ENCODE results near the gene ABCG2.

The ABCG2 gene

DNA sequence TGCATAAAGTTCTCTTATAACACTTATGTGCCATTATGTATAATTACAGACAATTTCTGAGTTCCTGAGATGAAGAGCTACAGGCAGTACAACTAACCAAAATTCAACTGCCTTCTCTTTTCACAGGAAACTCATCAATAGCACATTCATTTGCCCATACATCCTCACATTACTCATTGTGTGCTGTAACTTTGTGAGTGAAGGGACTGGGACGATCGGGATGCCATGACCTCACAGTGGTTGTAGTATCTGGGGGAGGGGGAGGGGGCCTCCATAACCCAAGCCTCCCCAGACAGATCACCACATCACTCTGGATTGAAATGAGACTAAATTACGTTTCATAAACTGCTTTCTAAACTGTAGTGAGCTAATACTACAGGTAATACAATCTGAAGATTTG lies 60.7 kb downstream of the ABCG2 start:
- no peaks in the 10 kb centered on the region for H3K36me3 ChIP-seq (ENCODE audit: insufficient read depth)
- H3K4me1 ChIP-seq (ENCODE audit: low read depth, poor library complexity, severe bottlenecking): peaks cover 31% of the 10 kb centered on the region

GRCh38 chr4:88097301-88097700 lies 61.1 kb downstream of the ABCG2 start:
- no peaks in the 10 kb centered on the region for H3K27me3 ChIP-seq (ENCODE audit: insufficient read depth, low read depth)
- no peak overlapping the region for H3K27ac ChIP-seq
- H4K20me1 ChIP-seq (ENCODE audit: insufficient read depth): no peaks in the 10 kb centered on the region
- H3K9ac ChIP-seq: no peak overlapping the region
- H3K79me2 ChIP-seq (ENCODE audit: insufficient read depth, low read depth): no peaks in the 10 kb centered on the region
- H2AFZ ChIP-seq (ENCODE audit: low read depth): no peak overlapping the region
- H3K4me2 ChIP-seq: no peak overlapping the region
- no peak overlapping the region for H3K4me3 ChIP-seq (IDR thresholded peaks at IDR 0.05; ENCODE audit: insufficient read depth, low read depth, low read length)
- peaks cover 31% of the 10 kb centered on the region for H3K4me1 ChIP-seq (ENCODE audit: low read depth, poor library complexity, severe bottlenecking)
- H3K36me3 ChIP-seq (ENCODE audit: insufficient read depth): no peaks in the 10 kb centered on the region
- TF ChIP-seq CTCF (conservative IDR thresholded peaks at IDR 0.05; ENCODE audit: low read depth, low read length): no peak

More for the DNA sequence above, 60.7 kb downstream of the ABCG2 start:
- Histone ChIP-seq H3K4me2 (no peak overlapping the region), H2AFZ (ENCODE audit: low read depth) (no peak overlapping the region), H3K27me3 (ENCODE audit: insufficient read depth, low read depth) (no peaks in the 10 kb centered on the region), H3K9ac (no peak overlapping the region), H3K79me2 (ENCODE audit: insufficient read depth, low read depth) (no peaks in the 10 kb centered on the region), H4K20me1 (ENCODE audit: insufficient read depth) (no peaks in the 10 kb centered on the region), H3K4me3 (IDR thresholded peaks at IDR 0.05; ENCODE audit: insufficient read depth, low read depth, low read length) (no peak overlapping the region), H3K27ac (no peak overlapping the region)
- no peak for TF ChIP-seq CTCF (conservative IDR thresholded peaks at IDR 0.05; ENCODE audit: low read depth, low read length)

DNA sequence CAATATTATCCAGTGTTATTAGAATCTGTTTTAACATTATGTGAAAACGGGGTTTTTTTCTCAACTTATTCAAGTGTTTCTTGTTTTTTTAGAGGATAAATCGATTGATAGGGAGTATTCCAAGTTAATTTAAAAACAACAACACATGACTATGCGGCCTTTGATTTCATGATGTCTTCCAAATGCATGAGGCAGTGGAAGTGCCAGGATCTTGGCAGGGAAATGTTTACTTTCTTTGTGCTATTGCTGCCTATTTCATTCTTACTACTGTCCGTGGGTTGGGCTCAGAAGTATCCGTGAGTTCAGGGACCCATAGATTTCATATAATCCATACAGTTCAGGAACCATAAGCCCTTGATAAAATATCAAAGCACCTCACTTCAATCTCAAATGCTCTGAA lies 64.6 kb downstream of the ABCG2 start:
- Histone ChIP-seq H2AFZ (ENCODE audit: low read depth) (no peak overlapping the region), H3K27me3 (ENCODE audit: insufficient read depth, low read depth) (no peaks in the 10 kb centered on the region), H3K4me1 (ENCODE audit: low read depth, poor library complexity, severe bottlenecking) (peaks cover 32% of the 10 kb centered on the region), H3K4me3 (IDR thresholded peaks at IDR 0.05; ENCODE audit: insufficient read depth, low read depth, low read length) (no peak overlapping the region), H3K27ac (no peak overlapping the region), H3K4me2 (no peak overlapping the region), H4K20me1 (ENCODE audit: insufficient read depth) (no peaks in the 10 kb centered on the region; the same call in 1 of the 2 replicates), H3K36me3 (ENCODE audit: insufficient read depth) (no peaks in the 10 kb centered on the region), H3K9ac (no peak overlapping the region), H3K79me2 (ENCODE audit: insufficient read depth, low read depth) (no peaks in the 10 kb centered on the region)
- no peak for TF ChIP-seq CTCF (conservative IDR thresholded peaks at IDR 0.05; ENCODE audit: low read depth, low read length)

GRCh38 chr4:88091378-88091777 lies 67.1 kb downstream of the ABCG2 start:
- no peak overlapping the region for H2AFZ ChIP-seq (ENCODE audit: low read depth)
- H3K9ac ChIP-seq: no peak overlapping the region
- no peak for TF ChIP-seq CTCF (conservative IDR thresholded peaks at IDR 0.05; ENCODE audit: low read depth, low read length)
- H3K4me1 ChIP-seq (ENCODE audit: low read depth, poor library complexity, severe bottlenecking): peaks cover 14% of the 10 kb centered on the region
- H3K27me3 ChIP-seq (ENCODE audit: insufficient read depth, low read depth): no peaks in the 10 kb centered on the region
- no peaks in the 10 kb centered on the region for H3K36me3 ChIP-seq (ENCODE audit: insufficient read depth)
- no peaks in the 10 kb centered on the region for H3K79me2 ChIP-seq (ENCODE audit: insufficient read depth, low read depth)
- H4K20me1 ChIP-seq (ENCODE audit: insufficient read depth): no peaks in the 10 kb centered on the region; the same call in 1 of the 2 replicates
- no peak overlapping the region for H3K4me2 ChIP-seq
- H3K27ac ChIP-seq: no peak overlapping the region
- H3K4me3 ChIP-seq (IDR thresholded peaks at IDR 0.05; ENCODE audit: insufficient read depth, low read depth, low read length): no peak overlapping the region
